ENCODE results near the gene HS3ST4. TPM values are rescaled to one million over a fixed set of nuclear protein-coding genes. Genes with fewer than 3 reads are reported as not detected.

Gene HS3ST4
- total RNA-seq, 5 donors from 2014 or later (not counting 1 experiment from before 2014, with no cell fraction given): not detected

DNA sequence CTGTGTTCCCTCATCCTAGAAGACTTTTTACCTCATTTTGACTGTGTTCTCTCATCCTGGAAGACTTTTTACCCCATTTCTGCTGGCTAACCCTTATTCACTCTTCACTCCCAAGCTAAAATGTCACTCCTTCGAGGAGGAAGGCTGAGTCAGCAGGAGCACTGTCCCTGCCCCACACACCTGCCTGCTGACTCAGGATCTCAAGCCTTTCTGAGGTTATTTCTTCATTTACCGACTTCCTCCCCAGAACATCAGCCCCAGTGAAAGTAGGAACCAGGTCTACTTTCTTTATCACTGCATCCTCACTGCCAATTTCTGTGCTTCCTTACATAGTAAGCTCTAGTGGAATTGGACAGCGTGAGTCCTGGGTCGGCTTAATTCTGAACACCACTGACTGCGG, 220.6 kb downstream of the HS3ST4 start:
- WGBS (ENCODE audit: insufficient coverage): 63% methylated on average over 5 of the region's 5 CpGs
- no peaks in the 10 kb centered on the region for H3K4me1 Mint-ChIP-seq
- H3K27me3 ChIP-seq (replicated peaks in 1 of 2; ENCODE audit: control insufficient read depth in 2 of 2, extremely low read depth in 1 of 2, insufficient read depth in 2 of 2, low read length in 1 of 2): peaks cover 0 to 3% of the 10 kb centered on the region in 2 experiments
- H3K27ac Mint-ChIP-seq: no peak overlapping the region
- H3K9me3 ChIP-seq: no peaks in the 10 kb centered on the region
- no peaks in the 10 kb centered on the region for H3K36me3 Mint-ChIP-seq
- DNase-seq: no peak
- H3K9me3 Mint-ChIP-seq: no peaks in the 10 kb centered on the region
- no peak overlapping the region for H3K4me3 Mint-ChIP-seq
- H3K4me3 ChIP-seq (ENCODE audit: control insufficient read depth in 1 of 2, extremely low read depth in 1 of 2, low read length in 1 of 2): no peak overlapping the region
- H3K27ac ChIP-seq (ENCODE audit: low read length): no peak overlapping the region
- POLR2A ChIA-PET: no interaction called here
- H3K27me3 Mint-ChIP-seq: peaks cover 3 to 5% of the 10 kb centered on the region in 2 donors
- no peaks in the 10 kb centered on the region for H3K36me3 ChIP-seq (ENCODE audit: control insufficient read depth in 2 of 2, extremely low read depth in 1 of 2, insufficient read depth in 1 of 2, low read length in 1 of 2)
- no peaks in the 10 kb centered on the region for H3K4me1 ChIP-seq (ENCODE audit: control insufficient read depth in 1 of 2, extremely low read depth in 1 of 2, insufficient read depth in 2 of 2, low read length in 2 of 2)
- CTCF ChIA-PET: no interaction called here
- ATAC-seq (replicated peaks in 1 of 4): no peak

DNA sequence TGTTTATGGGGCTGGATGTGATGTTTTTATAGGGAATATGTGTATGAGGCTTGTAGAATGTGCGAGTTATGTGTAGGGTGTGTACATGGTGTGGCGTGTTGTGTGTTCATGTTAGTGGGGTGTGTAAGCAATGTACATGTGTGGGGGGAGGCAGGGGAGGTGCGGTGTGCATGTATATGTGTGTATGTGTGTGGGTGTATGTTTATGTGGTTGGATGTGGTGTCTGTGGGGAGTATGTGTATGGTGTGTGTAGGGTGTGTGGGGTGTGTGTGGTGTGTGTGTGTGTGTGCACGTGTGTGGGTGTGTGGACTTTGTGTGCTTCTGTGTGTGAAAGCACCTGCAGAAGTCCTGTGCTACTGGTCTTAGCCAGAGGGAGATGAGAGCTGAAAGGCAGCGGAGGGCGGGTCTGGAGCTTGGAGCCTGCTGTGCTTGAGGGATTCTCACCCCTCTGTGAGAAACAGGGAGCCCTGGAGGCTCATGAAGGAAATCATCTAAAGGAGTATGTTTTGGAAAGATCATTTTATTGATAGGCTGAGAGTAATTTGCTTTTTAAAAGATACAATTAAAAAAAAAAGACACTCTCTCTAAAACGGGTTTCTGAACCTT, 222.7 kb downstream of the HS3ST4 start:
- ATAC-seq (replicated peaks in 1 of 4) (no peak), DNase-seq (no peak)
- no peak overlapping the region for H3K4me3 ChIP-seq (ENCODE audit: control insufficient read depth in 1 of 2, extremely low read depth in 1 of 2, low read length in 1 of 2)
- H3K4me1 Mint-ChIP-seq: no peaks in the 10 kb centered on the region
- no peaks in the 10 kb centered on the region for H3K36me3 Mint-ChIP-seq
- no peaks in the 10 kb centered on the region for H3K36me3 ChIP-seq (ENCODE audit: control insufficient read depth in 2 of 2, extremely low read depth in 1 of 2, insufficient read depth in 1 of 2, low read length in 1 of 2)
- H3K27ac ChIP-seq (ENCODE audit: low read length): no peak overlapping the region
- ChIA-PET CTCF (no interaction called here), POLR2A (no interaction called here)
- H3K4me3 Mint-ChIP-seq: no peak overlapping the region
- H3K27me3 Mint-ChIP-seq: peaks cover 3 to 5% of the 10 kb centered on the region in 2 donors
- no peaks in the 10 kb centered on the region for H3K4me1 ChIP-seq (ENCODE audit: control insufficient read depth in 1 of 2, extremely low read depth in 1 of 2, insufficient read depth in 2 of 2, low read length in 2 of 2)
- H3K9me3 Mint-ChIP-seq: no peaks in the 10 kb centered on the region
- peaks cover 0 to 6% of the 10 kb centered on the region in 2 experiments for H3K27me3 ChIP-seq (replicated peaks in 1 of 2; ENCODE audit: control insufficient read depth in 2 of 2, extremely low read depth in 1 of 2, insufficient read depth in 2 of 2, low read length in 1 of 2)
- 83% methylated on average over 6 of the region's 7 CpGs for WGBS (ENCODE audit: insufficient coverage)
- H3K27ac Mint-ChIP-seq: no peak overlapping the region
- no peaks in the 10 kb centered on the region for H3K9me3 ChIP-seq

DNA sequence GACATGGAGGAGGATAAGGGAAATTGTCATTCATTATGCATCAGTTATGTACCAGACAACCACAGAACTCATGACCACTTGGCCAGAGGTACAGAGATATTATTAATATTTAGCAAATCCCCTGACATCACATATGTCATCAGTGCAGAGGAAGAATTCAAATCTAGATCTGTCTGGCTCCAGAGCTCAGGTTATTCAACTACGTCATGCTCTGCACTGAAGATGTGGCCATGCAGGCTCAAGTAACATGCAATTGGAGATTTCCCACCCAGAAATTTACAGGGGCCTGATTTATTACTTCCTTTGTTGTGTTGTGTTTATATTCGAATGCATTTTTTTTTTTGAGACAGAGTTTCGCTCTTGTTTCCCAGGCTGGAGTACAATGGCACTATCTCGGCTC, 224.3 kb downstream of the HS3ST4 start:
- Mint-ChIP-seq H3K27ac (no peak overlapping the region), H3K9me3 (no peaks in the 10 kb centered on the region), H3K4me3 (no peak overlapping the region), H3K27me3 (peaks cover 3 to 5% of the 10 kb centered on the region in 2 donors), H3K4me1 (no peaks in the 10 kb centered on the region), H3K36me3 (no peaks in the 10 kb centered on the region)
- WGBS (ENCODE audit: insufficient coverage): 0% methylated on average over 1 of the region's 4 CpGs
- H3K27me3 ChIP-seq (replicated peaks in 1 of 2; ENCODE audit: control insufficient read depth in 2 of 2, extremely low read depth in 1 of 2, insufficient read depth in 2 of 2, low read length in 1 of 2): peaks cover 0 to 6% of the 10 kb centered on the region in 2 experiments
- CTCF ChIA-PET: no interaction called here
- no peaks in the 10 kb centered on the region for H3K36me3 ChIP-seq (ENCODE audit: control insufficient read depth in 2 of 2, extremely low read depth in 1 of 2, insufficient read depth in 1 of 2, low read length in 1 of 2)
- no peaks in the 10 kb centered on the region for H3K4me1 ChIP-seq (ENCODE audit: control insufficient read depth in 1 of 2, extremely low read depth in 1 of 2, insufficient read depth in 2 of 2, low read length in 2 of 2)
- no peaks in the 10 kb centered on the region for H3K9me3 ChIP-seq
- ATAC-seq (replicated peaks in 1 of 4) (no peak), DNase-seq (no peak)
- H3K27ac ChIP-seq (ENCODE audit: low read length): no peak overlapping the region
- POLR2A ChIA-PET: interaction anchor here in 1 of 2 donors (0.6 kb wide), 1 partner anchor 375 kb away, joined by 3 read pairs; no protein-coding TSS in a partner anchor
- no peak overlapping the region for H3K4me3 ChIP-seq (ENCODE audit: control insufficient read depth in 1 of 2, extremely low read depth in 1 of 2, low read length in 1 of 2)

DNA sequence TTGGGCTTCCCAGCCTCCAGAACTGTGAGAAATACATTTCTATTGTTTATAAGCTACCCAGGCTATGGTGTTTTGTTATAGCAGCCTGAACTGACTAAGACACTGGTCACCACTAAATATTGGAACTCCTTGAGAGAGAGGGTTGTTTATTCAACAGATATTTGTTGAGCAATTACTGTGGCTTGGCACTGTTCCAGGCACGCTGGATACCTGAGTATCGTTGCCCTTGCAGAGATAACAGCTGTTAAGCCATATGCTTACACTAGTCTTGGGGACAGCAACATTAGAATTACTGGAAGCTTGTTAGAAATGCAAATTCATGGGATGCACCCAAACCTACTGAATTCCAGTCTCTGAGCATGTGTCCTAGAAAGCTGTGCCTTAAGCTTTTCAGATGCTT, 230.7 kb downstream of the HS3ST4 start:
- no peak overlapping the region for H3K27ac Mint-ChIP-seq
- no peak for DNase-seq

DNA sequence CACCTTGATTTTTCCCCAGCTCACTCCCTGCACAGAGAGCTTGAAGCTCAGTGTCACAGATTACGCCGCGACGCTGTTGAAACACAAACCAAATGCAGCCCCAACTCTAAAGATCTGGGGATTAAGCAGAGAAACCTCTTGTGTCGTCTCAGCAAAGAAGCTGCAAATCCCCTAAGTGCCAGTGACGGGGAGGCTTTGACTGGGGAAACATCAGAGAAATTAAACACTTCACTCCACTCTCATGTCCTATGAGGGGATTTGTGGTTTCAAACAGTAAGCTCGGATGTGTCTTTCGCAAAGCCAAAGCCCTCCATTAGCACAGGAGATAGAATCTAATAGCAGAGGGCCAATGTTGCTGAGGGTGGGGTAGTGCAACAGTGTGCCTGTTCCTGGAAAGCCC, 233.7 kb downstream of the HS3ST4 start:
- no peak overlapping the region for H3K4me3 Mint-ChIP-seq
- Histone ChIP-seq H3K27me3 (replicated peaks in 1 of 2; ENCODE audit: control insufficient read depth in 2 of 2, extremely low read depth in 1 of 2, insufficient read depth in 2 of 2, low read length in 1 of 2) (peaks cover 0 to 4% of the 10 kb centered on the region in 2 experiments), H3K36me3 (ENCODE audit: control insufficient read depth in 2 of 2, extremely low read depth in 1 of 2, insufficient read depth in 1 of 2, low read length in 1 of 2) (no peaks in the 10 kb centered on the region), H3K4me1 (ENCODE audit: control insufficient read depth in 1 of 2, extremely low read depth in 1 of 2, insufficient read depth in 2 of 2, low read length in 2 of 2) (no peaks in the 10 kb centered on the region), H3K27ac (ENCODE audit: low read length) (no peak overlapping the region), H3K4me3 (ENCODE audit: control insufficient read depth in 1 of 2, extremely low read depth in 1 of 2, low read length in 1 of 2) (no peak overlapping the region), H3K9me3 (no peaks in the 10 kb centered on the region)
- H3K27me3 Mint-ChIP-seq: peaks cover 6 to 13% of the 10 kb centered on the region in 2 donors
- ChIA-PET POLR2A (no interaction called here), CTCF (no interaction called here)
- peaks cover 0 to 6% (median 4%) of the 10 kb centered on the region in 3 donors for H3K9me3 Mint-ChIP-seq
- H3K4me1 Mint-ChIP-seq: no peaks in the 10 kb centered on the region
- H3K36me3 Mint-ChIP-seq: no peaks in the 10 kb centered on the region
- no peak for DNase-seq
- no peak overlapping the region for H3K27ac Mint-ChIP-seq
- 80% methylated on average over 1 of the region's 8 CpGs for WGBS (ENCODE audit: insufficient coverage)
- ATAC-seq (replicated peaks in 1 of 4): no peak

More for the DNA sequence above, 230.7 kb downstream of the HS3ST4 start:
- H3K4me1 ChIP-seq (ENCODE audit: control insufficient read depth in 1 of 2, extremely low read depth in 1 of 2, insufficient read depth in 2 of 2, low read length in 2 of 2): no peaks in the 10 kb centered on the region
- ChIA-PET CTCF (no interaction called here), POLR2A (no interaction called here)
- peaks cover 6 to 13% of the 10 kb centered on the region in 2 donors for H3K27me3 Mint-ChIP-seq
- no peak overlapping the region for H3K27ac ChIP-seq (ENCODE audit: low read length)
- no peaks in the 10 kb centered on the region for H3K4me1 Mint-ChIP-seq
- H3K9me3 ChIP-seq: no peaks in the 10 kb centered on the region
- no peak overlapping the region for H3K4me3 ChIP-seq (ENCODE audit: control insufficient read depth in 1 of 2, extremely low read depth in 1 of 2, low read length in 1 of 2)
- H3K9me3 Mint-ChIP-seq: no peaks in the 10 kb centered on the region
- no peaks in the 10 kb centered on the region for H3K36me3 Mint-ChIP-seq
- 55% methylated on average over 2 of the region's 2 CpGs for WGBS (ENCODE audit: insufficient coverage)
- no peak overlapping the region for H3K4me3 Mint-ChIP-seq
- H3K36me3 ChIP-seq (ENCODE audit: control insufficient read depth in 2 of 2, extremely low read depth in 1 of 2, insufficient read depth in 1 of 2, low read length in 1 of 2): no peaks in the 10 kb centered on the region
- peaks cover 0 to 7% of the 10 kb centered on the region in 2 experiments for H3K27me3 ChIP-seq (replicated peaks in 1 of 2; ENCODE audit: control insufficient read depth in 2 of 2, extremely low read depth in 1 of 2, insufficient read depth in 2 of 2, low read length in 1 of 2)
- no peak for ATAC-seq (replicated peaks in 1 of 4)

DNA sequence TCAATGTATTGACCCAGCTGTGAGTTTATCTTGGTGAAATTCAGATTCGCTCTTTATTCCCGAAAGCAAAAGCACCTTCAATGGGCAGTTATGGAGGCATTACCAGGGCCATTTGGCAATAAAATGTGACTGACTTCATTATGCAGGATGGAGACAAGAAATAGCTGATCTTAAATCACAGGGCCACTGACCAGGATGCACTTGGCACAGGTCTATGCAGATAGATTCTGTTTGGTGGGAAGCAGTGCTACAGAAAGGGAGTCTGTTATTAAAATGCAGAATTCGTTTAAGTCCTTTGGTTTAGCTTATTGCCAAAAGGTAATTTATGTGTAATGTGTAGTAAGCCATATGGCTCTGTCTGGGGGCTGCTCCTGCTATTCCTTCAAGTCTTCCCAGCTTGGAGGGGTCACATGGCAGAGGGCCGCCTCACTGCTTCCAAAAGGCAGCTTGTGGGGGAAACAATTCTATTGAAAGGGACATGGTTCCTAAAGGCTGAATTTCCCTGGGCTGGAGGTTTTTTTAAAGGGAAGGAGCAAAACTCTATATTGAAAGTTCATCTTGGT, 239.8 kb downstream of the HS3ST4 start:
- Mint-ChIP-seq H3K36me3 (no peaks in the 10 kb centered on the region), H3K9me3 (peaks cover 0 to 10% (median 4%) of the 10 kb centered on the region in 3 donors), H3K4me3 (no peak overlapping the region), H3K27ac (no peak overlapping the region), H3K27me3 (no peaks in the 10 kb centered on the region), H3K4me1 (no peaks in the 10 kb centered on the region)
- DNase-seq (no peak), ATAC-seq (replicated peaks in 1 of 4) (no peak)
- no peak overlapping the region for H3K27ac ChIP-seq (ENCODE audit: low read length)
- ChIA-PET POLR2A (no interaction called here), CTCF (no interaction called here)
- H3K9me3 ChIP-seq: no peaks in the 10 kb centered on the region
- 46% methylated on average over 2 of the region's 4 CpGs for WGBS (ENCODE audit: insufficient coverage)
- no peak overlapping the region for H3K4me3 ChIP-seq (ENCODE audit: control insufficient read depth in 1 of 2, extremely low read depth in 1 of 2, low read length in 1 of 2)
- no peaks in the 10 kb centered on the region for H3K36me3 ChIP-seq (ENCODE audit: control insufficient read depth in 2 of 2, extremely low read depth in 1 of 2, insufficient read depth in 1 of 2, low read length in 1 of 2)
- no peaks in the 10 kb centered on the region for H3K27me3 ChIP-seq (replicated peaks in 1 of 2; ENCODE audit: control insufficient read depth in 2 of 2, extremely low read depth in 1 of 2, insufficient read depth in 2 of 2, low read length in 1 of 2)
- H3K4me1 ChIP-seq (ENCODE audit: control insufficient read depth in 1 of 2, extremely low read depth in 1 of 2, insufficient read depth in 2 of 2, low read length in 2 of 2): no peaks in the 10 kb centered on the region
